Mesendoderm (in vitro differentiated cells): ENCODE results near the gene ANXA4.
A peak's percentile ranks its signal among the peaks of the same experiment; 100 is the strongest.
"Not testable (repeated sequence)": the region's sequence is repeated elsewhere in the genome, so short reads cannot be mapped to it uniquely, and the experiment has no call there.

Experiments
- DNase-seq: peaks from one replicate; pipeline ENCODE4 v3.0.0; 2013
- H2AK5ac ChIP-seq: 2 replicates; pipeline ENCODE4 v1.6.1; 2013; ENCODE audit warnings: low read length, inconsistent platforms
- H2BK120ac ChIP-seq: 2 replicates; pipeline ENCODE4 v1.6.1; 2013; ENCODE audit warnings: low read depth, mild to moderate bottlenecking, low read length, moderate library complexity, mixed read lengths
- H2BK15ac ChIP-seq: replicated peaks from 2 replicates; pipeline ENCODE4 v1.6.1; 2013; ENCODE audit warnings: low read depth, mild to moderate bottlenecking, moderate library complexity
- H2BK5ac ChIP-seq: 2 replicates; pipeline ENCODE4 v1.6.1; 2013; ENCODE audit warnings: low read length, inconsistent platforms
- H3K18ac ChIP-seq: 2 replicates; pipeline ENCODE4 v1.6.1; 2013; ENCODE audit warnings: mild to moderate bottlenecking, low read length, mixed read lengths
- H3K23ac ChIP-seq: one replicate; pipeline ENCODE4 v1.6.1; 2013; ENCODE audit warnings: low read length
- H3K27ac ChIP-seq: 2 replicates; pipeline ENCODE4 v1.5.1; 2013; ENCODE audit warnings: low read depth, mild to moderate bottlenecking, inconsistent platforms, low read length, moderate library complexity
- H3K27me3 ChIP-seq: 2 replicates; pipeline ENCODE4 v1.6.1; 2013; ENCODE audit warnings: low read length, control low read depth, mild to moderate bottlenecking, inconsistent platforms; ENCODE audit not compliant: insufficient read depth, poor library complexity
- H3K36me3 ChIP-seq: 2 replicates; pipeline ENCODE4 v1.6.1; 2013; ENCODE audit warnings: low read length, inconsistent platforms; ENCODE audit not compliant: control insufficient read depth, insufficient read depth
- H3K4ac ChIP-seq: one replicate; pipeline ENCODE4 v1.6.1; 2013; ENCODE audit warnings: low read depth, mild to moderate bottlenecking, low read length, moderate library complexity
- H3K4me1 ChIP-seq: 2 replicates; pipeline ENCODE4 v1.6.1; 2013; ENCODE audit warnings: low read depth, low read length, inconsistent platforms; ENCODE audit not compliant: control insufficient read depth
- H3K4me2 ChIP-seq: 2 replicates; pipeline ENCODE4 v1.6.1; 2013; ENCODE audit warnings: low read length
- H3K4me3 ChIP-seq: 2 replicates; pipeline ENCODE4 v1.5.1; 2013; ENCODE audit warnings: mild to moderate bottlenecking, low read length
- H3K56ac ChIP-seq: one replicate; pipeline ENCODE4 v1.6.1; 2013; ENCODE audit warnings: low read length
- H3K79me1 ChIP-seq: 2 replicates; pipeline ENCODE4 v1.6.1; 2013; ENCODE audit warnings: low read length, inconsistent platforms
- H3K79me2 ChIP-seq: 2 replicates; pipeline ENCODE4 v1.6.1; 2013; ENCODE audit warnings: mild to moderate bottlenecking, low read length; ENCODE audit not compliant: control insufficient read depth, insufficient read depth
- H3K9ac ChIP-seq: 2 replicates; pipeline ENCODE4 v1.6.1; 2013; ENCODE audit warnings: low read length, inconsistent platforms
- H4K5ac ChIP-seq: one replicate; pipeline ENCODE4 v1.6.1; 2013; ENCODE audit warnings: low read length
- H4K8ac ChIP-seq: one replicate; pipeline ENCODE4 v1.6.1; 2013; ENCODE audit warnings: low read depth, mild to moderate bottlenecking, control low read depth, low read length, moderate library complexity
- WGBS: extraction: QIAGEN DNeasy Blood & Tissue Kit; methylation state at CpG from one replicate; pipeline ENCODE4 v1.1.7; 2013; ENCODE audit warnings: low lambda C conversion rate, missing lambda C conversion rate; ENCODE audit not compliant: insufficient coverage; ENCODE audit errors: extremely low coverage; 5-methylcytosine and 5-hydroxymethylcytosine counted together

The ANXA4 gene

GRCh38 chr2:69774258-69774983 lies 32.5 kb downstream of the ANXA4 start:
- not testable (repeated sequence) for H3K4me3 ChIP-seq, H3K79me2 ChIP-seq, H3K4me1 ChIP-seq, H3K56ac ChIP-seq, H2BK120ac ChIP-seq, H3K4me2 ChIP-seq, H3K27ac ChIP-seq, H3K9ac ChIP-seq, H3K18ac ChIP-seq, H3K4ac ChIP-seq, H3K36me3 ChIP-seq, H4K5ac ChIP-seq, H3K27me3 ChIP-seq, H3K79me1 ChIP-seq, DNase-seq, H4K8ac ChIP-seq, H2BK15ac ChIP-seq, H2BK5ac ChIP-seq
- Histone ChIP-seq H3K23ac (peak overlapping the region; percentile 35), H2AK5ac (peak overlapping the region; percentile 24)
- WGBS: no CpG with 5 or more reads among the region's 13 CpGs

GRCh38 chr2:69774984-69775982 lies 33.3 kb downstream of the ANXA4 start:
- Histone ChIP-seq H3K4me2 (no peak overlapping the region), H3K79me1 (no peaks in the 10 kb centered on the region), H3K27me3 (no peaks in the 10 kb centered on the region), H3K79me2 (no peaks in the 10 kb centered on the region), H2BK5ac (no peak overlapping the region), H2BK120ac (no peak overlapping the region), H3K18ac (no peak overlapping the region), H3K4me3 (no peak overlapping the region), H3K4ac (no peak overlapping the region), H2BK15ac (no peak overlapping the region), H3K9ac (no peak overlapping the region), H4K5ac (no peak overlapping the region), H3K36me3 (no peaks in the 10 kb centered on the region), H3K4me1 (peaks cover 4% of the 10 kb centered on the region), H3K23ac (peak overlapping the region; percentile 35), H3K27ac (no peak overlapping the region), H2AK5ac (no peak overlapping the region), H4K8ac (no peak overlapping the region), H3K56ac (no peak overlapping the region)
- no CpG with 5 or more reads among the region's 7 CpGs for WGBS
- no peak for DNase-seq

DNA sequence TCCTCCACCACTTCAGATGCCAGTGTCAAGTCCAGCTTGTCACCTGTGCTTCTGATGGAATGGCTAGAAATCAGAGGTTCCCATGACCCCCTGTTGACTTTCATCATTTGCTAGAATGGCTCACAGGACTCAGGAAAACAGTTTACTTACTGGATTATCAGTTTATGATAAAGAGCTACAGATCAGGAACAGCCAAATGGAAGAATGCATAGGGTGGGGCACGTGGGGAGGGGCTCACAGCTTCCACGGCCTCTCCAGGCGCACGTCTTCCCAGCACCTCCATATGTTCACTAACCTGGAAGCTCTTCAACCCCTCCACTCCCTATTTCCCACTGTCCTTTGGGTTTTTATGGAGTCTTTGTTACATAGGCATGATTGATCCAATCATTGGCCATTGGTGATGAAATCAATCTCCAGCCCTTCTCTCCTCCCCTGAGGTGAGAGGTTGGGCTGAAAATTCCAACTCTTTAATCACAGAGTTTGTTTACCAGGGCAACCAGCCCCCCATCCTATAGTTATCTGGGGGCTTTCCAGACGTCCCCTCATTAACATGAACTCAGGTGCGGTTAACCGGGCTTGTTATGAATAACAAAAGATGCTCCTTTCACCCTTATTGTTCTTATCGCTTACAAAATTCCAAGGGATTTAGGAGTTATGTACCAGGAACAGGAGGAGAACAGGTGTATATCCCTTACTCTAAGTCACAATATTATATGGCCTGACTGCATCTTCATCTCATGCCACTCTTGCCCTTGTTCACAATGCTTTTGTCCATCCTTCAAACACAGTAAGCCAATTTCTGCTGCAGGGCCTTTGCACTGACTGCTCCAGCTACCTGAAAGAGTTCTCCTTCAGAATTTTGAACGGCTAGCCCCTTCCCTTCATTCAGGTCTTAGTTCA lies 35.2 kb downstream of the ANXA4 start:
- no peak overlapping the region for H2BK5ac ChIP-seq
- H3K23ac ChIP-seq: no peak overlapping the region
- H3K4me3 ChIP-seq: no peak overlapping the region
- peaks cover 9% of the 10 kb centered on the region for H3K4me1 ChIP-seq
- H2AK5ac ChIP-seq: no peak overlapping the region
- H3K56ac ChIP-seq: no peak overlapping the region
- H3K79me1 ChIP-seq: no peaks in the 10 kb centered on the region
- no peak overlapping the region for H3K4ac ChIP-seq
- no peak overlapping the region for H3K27ac ChIP-seq
- no peak overlapping the region for H2BK15ac ChIP-seq
- H3K18ac ChIP-seq: no peak overlapping the region
- H3K27me3 ChIP-seq: no peaks in the 10 kb centered on the region
- no CpG with 5 or more reads among the region's 9 CpGs for WGBS
- no peaks in the 10 kb centered on the region for H3K79me2 ChIP-seq
- no peak overlapping the region for H2BK120ac ChIP-seq
- H3K36me3 ChIP-seq: no peaks in the 10 kb centered on the region
- no peak overlapping the region for H3K9ac ChIP-seq
- no peak overlapping the region for H4K5ac ChIP-seq
- no peak overlapping the region for H3K4me2 ChIP-seq
- DNase-seq: peak; percentile 71
- H4K8ac ChIP-seq: no peak overlapping the region

DNA sequence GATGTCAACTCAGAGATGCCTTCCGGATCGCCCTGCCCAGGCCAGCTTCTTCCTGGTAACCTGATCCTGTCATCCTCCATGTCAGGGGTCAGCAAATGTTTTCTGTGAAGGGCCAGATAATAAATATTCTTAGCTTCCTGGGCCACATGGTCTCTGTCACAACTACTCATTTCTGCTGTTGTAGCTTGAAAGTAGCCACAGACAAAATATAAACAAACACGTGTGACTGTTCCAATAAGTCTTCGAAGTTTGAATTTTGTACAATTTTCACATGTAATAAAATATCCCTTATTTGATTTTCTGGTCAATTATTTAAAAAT lies 35.8 kb downstream of the ANXA4 start:
- Histone ChIP-seq H3K27me3 (no peaks in the 10 kb centered on the region), H3K79me1 (no peaks in the 10 kb centered on the region), H3K4me1 (peaks cover 9% of the 10 kb centered on the region), H2BK120ac (no peak overlapping the region), H3K4me3 (no peak overlapping the region), H3K4me2 (no peak overlapping the region), H2AK5ac (no peak overlapping the region), H3K4ac (no peak overlapping the region), H3K36me3 (no peaks in the 10 kb centered on the region), H3K27ac (no peak overlapping the region), H3K79me2 (no peaks in the 10 kb centered on the region), H2BK15ac (no peak overlapping the region), H3K56ac (no peak overlapping the region), H3K9ac (no peak overlapping the region), H3K18ac (no peak overlapping the region), H4K8ac (no peak overlapping the region), H2BK5ac (no peak overlapping the region), H3K23ac (no peak overlapping the region), H4K5ac (no peak overlapping the region)
- DNase-seq: no peak
- no CpG with 5 or more reads among the region's 4 CpGs for WGBS

GRCh38 chr2:69779258-69780001 lies 37.5 kb downstream of the ANXA4 start:
- no peaks in the 10 kb centered on the region for H3K79me2 ChIP-seq
- H3K4me1 ChIP-seq: peaks cover 9% of the 10 kb centered on the region
- no peak overlapping the region for H3K27ac ChIP-seq
- no peaks in the 10 kb centered on the region for H3K36me3 ChIP-seq
- no peak overlapping the region for H3K18ac ChIP-seq
- H2BK5ac ChIP-seq: no peak overlapping the region
- H3K27me3 ChIP-seq: no peaks in the 10 kb centered on the region
- no peak overlapping the region for H4K5ac ChIP-seq
- peak overlapping the region; percentile 25 for H3K56ac ChIP-seq
- DNase-seq: peak; percentile 31
- no peak overlapping the region for H3K9ac ChIP-seq
- no peak overlapping the region for H3K23ac ChIP-seq
- no peak overlapping the region for H3K4me3 ChIP-seq
- no CpG with 5 or more reads among the region's 5 CpGs for WGBS
- no peak overlapping the region for H3K4ac ChIP-seq
- no peak overlapping the region for H2BK120ac ChIP-seq
- H2AK5ac ChIP-seq: no peak overlapping the region
- no peaks in the 10 kb centered on the region for H3K79me1 ChIP-seq
- H3K4me2 ChIP-seq: no peak overlapping the region
- H4K8ac ChIP-seq: no peak overlapping the region
- H2BK15ac ChIP-seq: no peak overlapping the region
